SK-N-SH (cell line): ENCODE results near the gene SPATA16. TPM values are rescaled to one million over a fixed set of nuclear protein-coding genes. Genes with fewer than 3 reads are reported as not detected.

ENCODE experiments used
- CTCF ChIA-PET: fragments of 300-600, 350-600 bp; formaldehyde crosslinking; extraction: SDS; loops from one replicate; lab custom pipeline; 2021; lab: Yijun Ruan, JAX
- POLR2A ChIA-PET: fragments of 350-600 bp; sonication (Branson Sonifier 250); formaldehyde crosslinking; extraction: SDS; loops from one replicate; lab custom pipeline; 2020; ENCODE audit warnings: antibody characterized with exemption, inconsistent platforms; lab: Yijun Ruan, JAX
- DNase-seq: peaks from one replicate; pipeline ENCODE4 v3.0.0; 2012
- H2AFZ ChIP-seq: fragments of 200-600 bp; sonication (generic); 2 replicates; pipeline ENCODE4 v1.8.1; 2016; ENCODE audit warnings: antibody characterized with exemption, mild to moderate bottlenecking, low read depth
- H3F3A ChIP-seq: fragments of 200-600 bp; sonication (generic); replicated peaks from 2 replicates; pipeline ENCODE3; 2016; ENCODE audit warnings: antibody characterized with exemption, mild to moderate bottlenecking; ENCODE audit not compliant: insufficient read depth
- H3K27ac ChIP-seq, 2 experiments: fragments of 200-500 bp in 1 of 2; fragments of 200-600 bp in 1 of 2; sonication (Bioruptor generic) in 1 of 2; sonication (generic), shearing (Covaris generic) in 1 of 2; 2 replicates each; pipeline versions ENCODE4 v1.5.1 to v1.6.1; 2014 to 2016; ENCODE audit warnings: low read depth in 2 of 2, inconsistent platforms in 1 of 2, low read length in 1 of 2, mild to moderate bottlenecking in 1 of 2, mixed read lengths in 1 of 2
- H3K27me3 ChIP-seq: fragments of 200-600 bp; sonication (generic), shearing (Covaris generic); 2 replicates; pipeline ENCODE4 v1.6.1; 2016; ENCODE audit warnings: mixed run types; ENCODE audit not compliant: insufficient read depth
- H3K36me3 ChIP-seq, 2 experiments: fragments of 200-500 bp in 1 of 2; fragments of 200-600 bp in 1 of 2; sonication (Bioruptor generic) in 1 of 2; sonication (generic) in 1 of 2; replicated peaks in 1 of 2; 2 replicates each; pipeline versions ENCODE3 to v1.5.1; 2014 to 2016; ENCODE audit warnings: low read length in 1 of 2, mild to moderate bottlenecking in 1 of 2; ENCODE audit not compliant: insufficient read depth in 2 of 2, control insufficient read depth in 1 of 2
- H3K4me1 ChIP-seq, 2 experiments: fragments of 200-500 bp in 1 of 2; fragments of 200-600 bp in 1 of 2; sonication (Bioruptor generic) in 1 of 2; sonication (generic), shearing (Covaris generic) in 1 of 2; 2 replicates each; pipeline versions ENCODE4 v1.5.1 to v1.6.1; 2014 to 2016; ENCODE audit warnings: low read depth in 1 of 2, low read length in 1 of 2, mixed run types in 1 of 2; ENCODE audit not compliant: insufficient read depth in 2 of 2, control insufficient read depth in 1 of 2
- H3K4me2 ChIP-seq: fragments of 200-600 bp; sonication (generic), shearing (Covaris generic); 2 replicates; pipeline ENCODE4 v1.6.1; 2017; ENCODE audit warnings: mixed run types
- H3K4me3 ChIP-seq, 2 experiments: fragments of 200-500 bp in 1 of 2; fragments of 200-600 bp in 1 of 2; sonication (Bioruptor generic) in 1 of 2; sonication (generic), shearing (Covaris generic) in 1 of 2; 2 replicates each; pipeline versions ENCODE4 v1.5.1 to v1.8.1; 2014 to 2016; ENCODE audit warnings: low read depth in 2 of 2, inconsistent platforms in 1 of 2, low read length in 1 of 2, mild to moderate bottlenecking in 1 of 2, mixed read lengths in 1 of 2, moderate library complexity in 1 of 2
- H3K79me2 ChIP-seq: fragments of 200-600 bp; sonication (generic); 2 replicates; pipeline ENCODE4 v1.8.1; 2017; ENCODE audit warnings: mild to moderate bottlenecking; ENCODE audit not compliant: insufficient read depth
- H3K9ac ChIP-seq: fragments of 200-600 bp; sonication (generic); 2 replicates; pipeline ENCODE4 v1.6.1; 2017; ENCODE audit warnings: mixed run types
- H3K9me2 ChIP-seq: fragments of 200-600 bp; sonication (generic); 2 replicates; pipeline ENCODE4 v1.6.1; 2017; ENCODE audit warnings: mixed run types
- H3K9me3 ChIP-seq: fragments of 200-600 bp; sonication (generic); 2 replicates; pipeline ENCODE4 v1.6.1; 2017; ENCODE audit warnings: mixed run types, mild to moderate bottlenecking, moderate library complexity
- H4K20me1 ChIP-seq: fragments of 200-600 bp; sonication (generic); 2 replicates; pipeline ENCODE4 v1.6.1; 2017; ENCODE audit warnings: mild to moderate bottlenecking, mixed run types; ENCODE audit not compliant: insufficient read depth
- CTCF ChIP-seq: fragments of 200-600 bp; sonication (generic); IDR thresholded peaks from 2 replicates; pipeline ENCODE4 v1.6.1; 2017; ENCODE audit warnings: antibody characterized with exemption, mild to moderate bottlenecking, moderate library complexity
- ELF1 ChIP-seq: IDR thresholded peaks from 2 replicates; pipeline ENCODE4 v1.4.0; 2012
- EZH2phosphoT487 ChIP-seq: fragments of 200-600 bp; sonication (generic); IDR thresholded peaks from 2 replicates; pipeline ENCODE4 v1.6.1; 2017; ENCODE audit warnings: low read depth, mixed run types, mild to moderate bottlenecking, antibody characterized with exemption, moderate library complexity, borderline replicate concordance
- FOSL2 ChIP-seq: IDR thresholded peaks from 2 replicates; pipeline ENCODE4 v1.4.0; 2012; ENCODE audit warnings: low read depth, mild to moderate bottlenecking, moderate library complexity, borderline replicate concordance
- FOXJ3 ChIP-seq: sonication (generic); formaldehyde crosslinking; IDR thresholded peaks from 2 replicates; pipeline ENCODE4 v1.5.1; 2020; ENCODE audit warnings: mild to moderate bottlenecking, missing genetic modification reagents
- GABPA ChIP-seq: IDR thresholded peaks from 2 replicates; pipeline ENCODE4 v1.4.0; 2012; ENCODE audit warnings: low read depth, mild to moderate bottlenecking
- MEF2A ChIP-seq: IDR thresholded peaks from 2 replicates; pipeline ENCODE4 v1.4.0; 2012; ENCODE audit warnings: low read depth, borderline replicate concordance
- NFIC ChIP-seq: IDR thresholded peaks from 2 replicates; pipeline ENCODE4 v1.4.0; 2012; ENCODE audit warnings: borderline replicate concordance
- RCOR1 ChIP-seq: fragments of 150-350 bp; IDR thresholded peaks from 2 replicates; pipeline ENCODE4 v1.6.1; 2017; ENCODE audit warnings: antibody characterized with exemption, low read length
- REST ChIP-seq: IDR thresholded peaks from 2 replicates; pipeline ENCODE4 v1.6.1; 2012; ENCODE audit warnings: mild to moderate bottlenecking, low read depth, low read length, moderate library complexity
- RFX5 ChIP-seq: IDR thresholded peaks from 2 replicates; pipeline ENCODE4 v1.6.1; 2012; ENCODE audit warnings: mild to moderate bottlenecking, improper control_type of control experiment, low read length
- RXRA ChIP-seq: IDR thresholded peaks from 2 replicates; pipeline ENCODE4 v1.4.0; 2012; ENCODE audit warnings: low read depth, mild to moderate bottlenecking, borderline replicate concordance
- SIN3A ChIP-seq: IDR thresholded peaks from 2 replicates; pipeline ENCODE4 v1.6.1; 2012; ENCODE audit warnings: low read depth, mild to moderate bottlenecking, low read length, moderate library complexity, borderline replicate concordance
- SMC3 ChIP-seq: IDR thresholded peaks from 2 replicates; pipeline ENCODE4 v1.6.1; 2012; ENCODE audit warnings: low read depth, low read length, improper control_type of control experiment
- TCF12 ChIP-seq: IDR thresholded peaks from 2 replicates; pipeline ENCODE4 v1.4.0; 2012
- TEAD4 ChIP-seq: IDR thresholded peaks from 2 replicates; pipeline ENCODE4 v1.4.0; 2012; ENCODE audit warnings: mild to moderate bottlenecking, borderline replicate concordance; ENCODE audit not compliant: insufficient read depth
- ZBTB33 ChIP-seq: IDR thresholded peaks from 2 replicates; pipeline ENCODE4 v1.4.0; 2012; ENCODE audit warnings: low read depth, borderline replicate concordance
- WGBS: methylation state at CpG from one replicate; pipeline ENCODE4 v1.1.6; 2017; ENCODE audit warnings: low lambda C conversion rate; 5-methylcytosine and 5-hydroxymethylcytosine counted together
- polyA plus RNA-seq, 3 experiments: library from polyadenylated mRNA; depleted of rRNA; stranded (reverse); fragments of >200 nt; gene quantifications; 2 replicates each; pipeline ENCODE4 v1.2.3, GENCODE V29; 2012
- TF ChIP-seq, protein P1 (sequence below): fragments of 150-350 bp; IDR thresholded peaks from 2 replicates; pipeline ENCODE4 v1.6.1; 2016; ENCODE audit warnings: mild to moderate bottlenecking, low read depth, low read length
- TF ChIP-seq, protein P2 (sequence below): fragments of 150-350 bp; IDR thresholded peaks from 2 replicates; pipeline ENCODE4 v1.6.1; 2017; ENCODE audit warnings: antibody characterized with exemption, low read length, low read depth, borderline replicate concordance

SPATA16 gene
- polyA plus RNA-seq, 1 of the 3 experiments (the other 2 are of a cell fraction): not detected

DNA sequence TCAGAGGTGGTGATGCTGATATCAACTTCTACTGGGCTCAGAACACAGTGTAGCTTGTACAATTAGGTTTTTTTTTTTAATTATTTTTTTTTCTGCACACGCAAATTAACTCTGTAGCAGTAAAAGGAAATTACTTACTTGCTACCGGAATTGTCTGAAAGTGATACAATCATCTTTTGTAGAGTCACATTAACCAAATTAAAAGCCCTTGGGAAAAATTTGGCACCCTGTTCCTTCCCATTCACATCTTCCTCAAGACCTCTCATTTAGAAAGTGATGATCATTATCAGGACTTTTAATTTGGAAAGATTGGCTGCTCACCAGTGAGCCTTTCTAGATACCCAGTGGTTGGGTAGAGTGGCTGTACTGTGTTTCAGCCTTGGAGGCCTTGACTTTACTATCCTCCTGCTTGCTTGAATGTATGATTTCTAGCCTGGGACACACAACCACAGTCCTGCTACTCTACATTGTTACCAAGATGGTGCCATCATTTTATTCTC is 232.2 kb downstream of the SPATA16 start (continued):
- TF ChIP-seq, protein P1, sequence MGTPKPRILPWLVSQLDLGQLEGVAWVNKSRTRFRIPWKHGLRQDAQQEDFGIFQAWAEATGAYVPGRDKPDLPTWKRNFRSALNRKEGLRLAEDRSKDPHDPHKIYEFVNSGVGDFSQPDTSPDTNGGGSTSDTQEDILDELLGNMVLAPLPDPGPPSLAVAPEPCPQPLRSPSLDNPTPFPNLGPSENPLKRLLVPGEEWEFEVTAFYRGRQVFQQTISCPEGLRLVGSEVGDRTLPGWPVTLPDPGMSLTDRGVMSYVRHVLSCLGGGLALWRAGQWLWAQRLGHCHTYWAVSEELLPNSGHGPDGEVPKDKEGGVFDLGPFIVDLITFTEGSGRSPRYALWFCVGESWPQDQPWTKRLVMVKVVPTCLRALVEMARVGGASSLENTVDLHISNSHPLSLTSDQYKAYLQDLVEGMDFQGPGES: no peak

- ChIA-PET POLR2A (no interaction called here), CTCF (no interaction called here)
- no peaks in the 10 kb centered on the region for H3K36me3 ChIP-seq
- no peak overlapping the region for H3K27ac ChIP-seq
- TF ChIP-seq FOXJ3 (CRISPR knock-in tag) (no peak), RFX5 (no peak), SMC3 (no peak), NFIC (no peak), REST (no peak), CTCF (no peak), ELF1 (no peak), MEF2A (no peak), FOSL2 (no peak), TEAD4 (no peak), ZBTB33 (no peak), TCF12 (no peak), SIN3A (no peak), GABPA (no peak), RXRA (no peak), RCOR1 (no peak), EZH2phosphoT487 (no peak)
- TF ChIP-seq, protein P1: no peak
- TF ChIP-seq, protein P2, sequence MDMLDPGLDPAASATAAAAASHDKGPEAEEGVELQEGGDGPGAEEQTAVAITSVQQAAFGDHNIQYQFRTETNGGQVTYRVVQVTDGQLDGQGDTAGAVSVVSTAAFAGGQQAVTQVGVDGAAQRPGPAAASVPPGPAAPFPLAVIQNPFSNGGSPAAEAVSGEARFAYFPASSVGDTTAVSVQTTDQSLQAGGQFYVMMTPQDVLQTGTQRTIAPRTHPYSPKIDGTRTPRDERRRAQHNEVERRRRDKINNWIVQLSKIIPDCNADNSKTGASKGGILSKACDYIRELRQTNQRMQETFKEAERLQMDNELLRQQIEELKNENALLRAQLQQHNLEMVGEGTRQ: no peak
- H3K9me2 ChIP-seq: no peaks in the 10 kb centered on the region
- no peak overlapping the region for H3K9ac ChIP-seq
- no peaks in the 10 kb centered on the region for H3K79me2 ChIP-seq
- no peaks in the 10 kb centered on the region for H3F3A ChIP-seq
- no peak overlapping the region for H2AFZ ChIP-seq
- no peak overlapping the region for H3K4me2 ChIP-seq
- H3K27me3 ChIP-seq: no peaks in the 10 kb centered on the region
- no peaks in the 10 kb centered on the region for H3K9me3 ChIP-seq
- no peak for DNase-seq
- peaks cover 0 to 6% of the 10 kb centered on the region in 2 experiments; a peak in 2 of 4 replicates for H3K4me1 ChIP-seq
- no peak overlapping the region for H3K4me3 ChIP-seq
- WGBS: 39% methylated on average over 1 of the region's 1 CpG
- H4K20me1 ChIP-seq: no peaks in the 10 kb centered on the region
These were observed 235.6 kb downstream of the SPATA16 start for GRCh38 chr3:172905451-172905850.
